Measurements from ENCODE around the gene ACKR4. TPM values are rescaled to one million over a fixed set of nuclear protein-coding genes. Genes with fewer than 3 reads are reported as not detected.
A peak's percentile ranks its signal among the peaks of the same experiment; 100 is the strongest.

The ACKR4 gene
- total and polyA plus RNA-seq, 2 experiments from 2014 or later = 0.26 TPM; not detected in 1

DNA sequence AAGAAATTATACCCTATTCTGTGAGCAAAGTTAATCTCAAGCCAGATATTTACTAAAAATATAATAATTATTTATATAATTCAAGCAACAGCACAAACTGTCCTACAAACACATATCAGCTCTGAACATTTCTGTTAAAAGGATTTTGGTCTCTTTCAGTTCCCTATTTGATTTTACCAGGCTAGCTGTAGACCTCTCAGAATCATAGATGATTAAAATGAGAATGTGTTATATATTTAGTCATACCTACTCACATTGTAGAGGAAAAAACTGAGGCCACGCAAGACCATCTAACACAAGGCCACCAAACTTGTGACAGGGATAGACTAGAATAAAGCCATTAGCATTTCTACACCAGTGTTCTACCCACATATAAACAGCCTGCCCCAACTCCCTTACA, 28.5 kb downstream of the ACKR4 start:
- Histone ChIP-seq H3K36me3 (ENCODE audit: insufficient read depth) (no peaks in the 10 kb centered on the region), H3K4me2 (no peak overlapping the region), H3K9me2 (ENCODE audit: insufficient read depth) (no peaks in the 10 kb centered on the region), H3K27ac (ENCODE audit: low read depth) (0 out of 2 replicates have a peak overlapping the region, but pooled peaks have one; percentile 12), H3K79me2 (replicated peaks; ENCODE audit: insufficient read depth) (no peaks in the 10 kb centered on the region), H3K4me1 (ENCODE audit: insufficient read depth) (peaks cover 14% of the 10 kb centered on the region), H3K27me3 (ENCODE audit: insufficient read depth) (no peaks in the 10 kb centered on the region), H3K4me3 (no peak overlapping the region), H3F3A (replicated peaks; ENCODE audit: low read depth) (no peaks in the 10 kb centered on the region), H2AFZ (no peak overlapping the region), H4K20me1 (replicated peaks; ENCODE audit: insufficient read depth) (no peaks in the 10 kb centered on the region)
- Mint-ChIP-seq H3K4me1 (peaks cover 14% of the 10 kb centered on the region; the same call in 2 of the 3 replicates), H3K4me3 (no peak overlapping the region), H3K9me3 (no peaks in the 10 kb centered on the region), H3K27ac (no peak overlapping the region), H3K27me3 (ENCODE audit: insufficient read depth, low read depth, poor library complexity) (no peaks in the 10 kb centered on the region), H3K36me3 (ENCODE audit: low read depth) (peaks cover 2% of the 10 kb centered on the region; the same call in 2 of the 3 replicates)
- ATAC-seq = no peak
- no peak for DNase-seq (ENCODE audit: low spot score)
- no peak for TF ChIP-seq NANOG (IDR thresholded peaks at IDR 0.05; ENCODE audit: borderline replicate concordance)
- TF ChIP-seq CREB1 (CRISPR knock-in tag; IDR thresholded peaks at IDR 0.05; ENCODE audit: low read depth) = no peak
- TF ChIP-seq POLR2AphosphoS5 (IDR thresholded peaks at IDR 0.05; ENCODE audit: low read depth) = no peak
- no peak for TF ChIP-seq STAT1 (IDR thresholded peaks at IDR 0.05; ENCODE audit: unreplicated experiment)
- TF ChIP-seq, protein P1, sequence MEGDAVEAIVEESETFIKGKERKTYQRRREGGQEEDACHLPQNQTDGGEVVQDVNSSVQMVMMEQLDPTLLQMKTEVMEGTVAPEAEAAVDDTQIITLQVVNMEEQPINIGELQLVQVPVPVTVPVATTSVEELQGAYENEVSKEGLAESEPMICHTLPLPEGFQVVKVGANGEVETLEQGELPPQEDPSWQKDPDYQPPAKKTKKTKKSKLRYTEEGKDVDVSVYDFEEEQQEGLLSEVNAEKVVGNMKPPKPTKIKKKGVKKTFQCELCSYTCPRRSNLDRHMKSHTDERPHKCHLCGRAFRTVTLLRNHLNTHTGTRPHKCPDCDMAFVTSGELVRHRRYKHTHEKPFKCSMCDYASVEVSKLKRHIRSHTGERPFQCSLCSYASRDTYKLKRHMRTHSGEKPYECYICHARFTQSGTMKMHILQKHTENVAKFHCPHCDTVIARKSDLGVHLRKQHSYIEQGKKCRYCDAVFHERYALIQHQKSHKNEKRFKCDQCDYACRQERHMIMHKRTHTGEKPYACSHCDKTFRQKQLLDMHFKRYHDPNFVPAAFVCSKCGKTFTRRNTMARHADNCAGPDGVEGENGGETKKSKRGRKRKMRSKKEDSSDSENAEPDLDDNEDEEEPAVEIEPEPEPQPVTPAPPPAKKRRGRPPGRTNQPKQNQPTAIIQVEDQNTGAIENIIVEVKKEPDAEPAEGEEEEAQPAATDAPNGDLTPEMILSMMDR (conservative IDR thresholded peaks at IDR 0.05; ENCODE audit: low read depth in 2 of 2) = no peak
- TF ChIP-seq JUNB (IDR thresholded peaks at IDR 0.05; ENCODE audit: unreplicated experiment) = no peak
- TF ChIP-seq ZNF331 (CRISPR knock-in tag; IDR thresholded peaks at IDR 0.05; ENCODE audit: low read depth) = no peak
- no peak for TF ChIP-seq ZNF114 (CRISPR knock-in tag; IDR thresholded peaks at IDR 0.05)
- no peak for TF ChIP-seq EZH2 (IDR thresholded peaks at IDR 0.05; ENCODE audit: low read depth, unreplicated experiment)
- TF ChIP-seq, protein P2, sequence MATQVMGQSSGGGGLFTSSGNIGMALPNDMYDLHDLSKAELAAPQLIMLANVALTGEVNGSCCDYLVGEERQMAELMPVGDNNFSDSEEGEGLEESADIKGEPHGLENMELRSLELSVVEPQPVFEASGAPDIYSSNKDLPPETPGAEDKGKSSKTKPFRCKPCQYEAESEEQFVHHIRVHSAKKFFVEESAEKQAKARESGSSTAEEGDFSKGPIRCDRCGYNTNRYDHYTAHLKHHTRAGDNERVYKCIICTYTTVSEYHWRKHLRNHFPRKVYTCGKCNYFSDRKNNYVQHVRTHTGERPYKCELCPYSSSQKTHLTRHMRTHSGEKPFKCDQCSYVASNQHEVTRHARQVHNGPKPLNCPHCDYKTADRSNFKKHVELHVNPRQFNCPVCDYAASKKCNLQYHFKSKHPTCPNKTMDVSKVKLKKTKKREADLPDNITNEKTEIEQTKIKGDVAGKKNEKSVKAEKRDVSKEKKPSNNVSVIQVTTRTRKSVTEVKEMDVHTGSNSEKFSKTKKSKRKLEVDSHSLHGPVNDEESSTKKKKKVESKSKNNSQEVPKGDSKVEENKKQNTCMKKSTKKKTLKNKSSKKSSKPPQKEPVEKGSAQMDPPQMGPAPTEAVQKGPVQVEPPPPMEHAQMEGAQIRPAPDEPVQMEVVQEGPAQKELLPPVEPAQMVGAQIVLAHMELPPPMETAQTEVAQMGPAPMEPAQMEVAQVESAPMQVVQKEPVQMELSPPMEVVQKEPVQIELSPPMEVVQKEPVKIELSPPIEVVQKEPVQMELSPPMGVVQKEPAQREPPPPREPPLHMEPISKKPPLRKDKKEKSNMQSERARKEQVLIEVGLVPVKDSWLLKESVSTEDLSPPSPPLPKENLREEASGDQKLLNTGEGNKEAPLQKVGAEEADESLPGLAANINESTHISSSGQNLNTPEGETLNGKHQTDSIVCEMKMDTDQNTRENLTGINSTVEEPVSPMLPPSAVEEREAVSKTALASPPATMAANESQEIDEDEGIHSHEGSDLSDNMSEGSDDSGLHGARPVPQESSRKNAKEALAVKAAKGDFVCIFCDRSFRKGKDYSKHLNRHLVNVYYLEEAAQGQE (IDR thresholded peaks at IDR 0.05; ENCODE audit: unreplicated experiment) = no peak
- TF ChIP-seq, protein P3, sequence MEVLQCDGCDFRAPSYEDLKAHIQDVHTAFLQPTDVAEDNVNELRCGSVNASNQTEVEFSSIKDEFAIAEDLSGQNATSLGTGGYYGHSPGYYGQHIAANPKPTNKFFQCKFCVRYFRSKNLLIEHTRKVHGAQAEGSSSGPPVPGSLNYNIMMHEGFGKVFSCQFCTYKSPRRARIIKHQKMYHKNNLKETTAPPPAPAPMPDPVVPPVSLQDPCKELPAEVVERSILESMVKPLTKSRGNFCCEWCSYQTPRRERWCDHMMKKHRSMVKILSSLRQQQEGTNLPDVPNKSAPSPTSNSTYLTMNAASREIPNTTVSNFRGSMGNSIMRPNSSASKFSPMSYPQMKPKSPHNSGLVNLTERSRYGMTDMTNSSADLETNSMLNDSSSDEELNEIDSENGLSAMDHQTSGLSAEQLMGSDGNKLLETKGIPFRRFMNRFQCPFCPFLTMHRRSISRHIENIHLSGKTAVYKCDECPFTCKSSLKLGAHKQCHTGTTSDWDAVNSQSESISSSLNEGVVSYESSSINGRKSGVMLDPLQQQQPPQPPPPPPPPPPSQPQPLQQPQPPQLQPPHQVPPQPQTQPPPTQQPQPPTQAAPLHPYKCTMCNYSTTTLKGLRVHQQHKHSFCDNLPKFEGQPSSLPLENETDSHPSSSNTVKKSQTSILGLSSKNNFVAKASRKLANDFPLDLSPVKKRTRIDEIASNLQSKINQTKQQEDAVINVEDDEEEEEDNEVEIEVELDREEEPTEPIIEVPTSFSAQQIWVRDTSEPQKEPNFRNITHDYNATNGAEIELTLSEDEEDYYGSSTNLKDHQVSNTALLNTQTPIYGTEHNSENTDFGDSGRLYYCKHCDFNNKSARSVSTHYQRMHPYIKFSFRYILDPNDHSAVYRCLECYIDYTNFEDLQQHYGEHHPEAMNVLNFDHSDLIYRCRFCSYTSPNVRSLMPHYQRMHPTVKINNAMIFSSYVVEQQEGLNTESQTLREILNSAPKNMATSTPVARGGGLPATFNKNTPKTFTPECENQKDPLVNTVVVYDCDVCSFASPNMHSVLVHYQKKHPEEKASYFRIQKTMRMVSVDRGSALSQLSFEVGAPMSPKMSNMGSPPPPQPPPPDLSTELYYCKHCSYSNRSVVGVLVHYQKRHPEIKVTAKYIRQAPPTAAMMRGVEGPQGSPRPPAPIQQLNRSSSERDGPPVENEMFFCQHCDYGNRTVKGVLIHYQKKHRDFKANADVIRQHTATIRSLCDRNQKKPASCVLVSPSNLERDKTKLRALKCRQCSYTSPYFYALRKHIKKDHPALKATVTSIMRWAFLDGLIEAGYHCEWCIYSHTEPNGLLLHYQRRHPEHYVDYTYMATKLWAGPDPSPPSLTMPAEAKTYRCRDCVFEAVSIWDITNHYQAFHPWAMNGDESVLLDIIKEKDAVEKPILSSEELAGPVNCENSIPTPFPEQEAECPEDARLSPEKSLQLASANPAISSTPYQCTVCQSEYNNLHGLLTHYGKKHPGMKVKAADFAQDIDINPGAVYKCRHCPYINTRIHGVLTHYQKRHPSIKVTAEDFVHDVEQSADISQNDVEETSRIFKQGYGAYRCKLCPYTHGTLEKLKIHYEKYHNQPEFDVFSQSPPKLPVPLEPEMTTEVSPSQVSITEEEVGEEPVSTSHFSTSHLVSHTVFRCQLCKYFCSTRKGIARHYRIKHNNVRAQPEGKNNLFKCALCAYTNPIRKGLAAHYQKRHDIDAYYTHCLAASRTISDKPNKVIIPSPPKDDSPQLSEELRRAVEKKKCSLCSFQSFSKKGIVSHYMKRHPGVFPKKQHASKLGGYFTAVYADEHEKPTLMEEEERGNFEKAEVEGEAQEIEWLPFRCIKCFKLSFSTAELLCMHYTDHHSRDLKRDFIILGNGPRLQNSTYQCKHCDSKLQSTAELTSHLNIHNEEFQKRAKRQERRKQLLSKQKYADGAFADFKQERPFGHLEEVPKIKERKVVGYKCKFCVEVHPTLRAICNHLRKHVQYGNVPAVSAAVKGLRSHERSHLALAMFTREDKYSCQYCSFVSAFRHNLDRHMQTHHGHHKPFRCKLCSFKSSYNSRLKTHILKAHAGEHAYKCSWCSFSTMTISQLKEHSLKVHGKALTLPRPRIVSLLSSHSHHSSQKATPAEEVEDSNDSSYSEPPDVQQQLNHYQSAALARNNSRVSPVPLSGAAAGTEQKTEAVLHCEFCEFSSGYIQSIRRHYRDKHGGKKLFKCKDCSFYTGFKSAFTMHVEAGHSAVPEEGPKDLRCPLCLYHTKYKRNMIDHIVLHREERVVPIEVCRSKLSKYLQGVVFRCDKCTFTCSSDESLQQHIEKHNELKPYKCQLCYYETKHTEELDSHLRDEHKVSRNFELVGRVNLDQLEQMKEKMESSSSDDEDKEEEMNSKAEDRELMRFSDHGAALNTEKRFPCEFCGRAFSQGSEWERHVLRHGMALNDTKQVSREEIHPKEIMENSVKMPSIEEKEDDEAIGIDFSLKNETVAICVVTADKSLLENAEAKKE (CRISPR knock-in tag; IDR thresholded peaks at IDR 0.05) = no peak
- TF ChIP-seq, protein P4, sequence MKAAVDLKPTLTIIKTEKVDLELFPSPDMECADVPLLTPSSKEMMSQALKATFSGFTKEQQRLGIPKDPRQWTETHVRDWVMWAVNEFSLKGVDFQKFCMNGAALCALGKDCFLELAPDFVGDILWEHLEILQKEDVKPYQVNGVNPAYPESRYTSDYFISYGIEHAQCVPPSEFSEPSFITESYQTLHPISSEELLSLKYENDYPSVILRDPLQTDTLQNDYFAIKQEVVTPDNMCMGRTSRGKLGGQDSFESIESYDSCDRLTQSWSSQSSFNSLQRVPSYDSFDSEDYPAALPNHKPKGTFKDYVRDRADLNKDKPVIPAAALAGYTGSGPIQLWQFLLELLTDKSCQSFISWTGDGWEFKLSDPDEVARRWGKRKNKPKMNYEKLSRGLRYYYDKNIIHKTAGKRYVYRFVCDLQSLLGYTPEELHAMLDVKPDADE (IDR thresholded peaks at IDR 0.05) = no peak
- no peak for TF ChIP-seq EZH2phosphoT487 (IDR thresholded peaks at IDR 0.05; ENCODE audit: unreplicated experiment)
